HepG2 (cell line): Measurements from ENCODE around the gene MRPS35. TPM values are rescaled to one million over a fixed set of nuclear protein-coding genes. Genes with fewer than 3 reads are reported as not detected.

Source experiments
- ARNT2 ChIP-seq: sonication (generic); formaldehyde crosslinking; IDR thresholded peaks from 2 replicates; pipeline ENCODE4 v1.8.0; 2022; ENCODE audit warnings: mild to moderate bottlenecking, low read depth, missing genetic modification reagents, moderate library complexity
- HIVEP1 ChIP-seq: sonication (generic); formaldehyde crosslinking; IDR thresholded peaks from 2 replicates; pipeline ENCODE4 v1.4.0; 2020; ENCODE audit warnings: mild to moderate bottlenecking, missing genetic modification reagents
- HMG20A ChIP-seq: IDR thresholded peaks from 2 replicates; pipeline ENCODE4 v1.6.1; 2016; ENCODE audit warnings: borderline replicate concordance
- HOXA7 ChIP-seq: sonication (generic); formaldehyde crosslinking; IDR thresholded peaks from 2 replicates; pipeline ENCODE4 v1.8.1; 2022; ENCODE audit warnings: mild to moderate bottlenecking, missing genetic modification reagents, moderate library complexity
- MATR3 ChIP-seq: sonication (generic); formaldehyde crosslinking; IDR thresholded peaks from 2 replicates; pipeline ENCODE4 v1.4.0; 2020; ENCODE audit warnings: missing genetic modification reagents
- PHF5A ChIP-seq: IDR thresholded peaks from one replicate; pipeline ENCODE4 v1.6.1; 2018; ENCODE audit warnings: low read depth, missing genetic modification reagents; ENCODE audit not compliant: unreplicated experiment
- TSC22D2 ChIP-seq: sonication (generic); formaldehyde crosslinking; IDR thresholded peaks from 2 replicates; pipeline ENCODE4 v1.5.1; 2020; ENCODE audit warnings: missing genetic modification reagents, mild to moderate bottlenecking, borderline replicate concordance
- XBP1 ChIP-seq: sonication (generic); formaldehyde crosslinking; IDR thresholded peaks from 2 replicates; pipeline ENCODE4 v1.5.0; 2020; ENCODE audit warnings: missing genetic modification reagents
- YEATS2 ChIP-seq: sonication (generic); formaldehyde crosslinking; IDR thresholded peaks from 2 replicates; pipeline ENCODE4 v1.4.0; 2020; ENCODE audit warnings: missing genetic modification reagents, borderline replicate concordance
- ZIK1 ChIP-seq: sonication (generic); formaldehyde crosslinking; IDR thresholded peaks from 2 replicates; pipeline ENCODE4 v1.5.0; 2020; ENCODE audit warnings: mild to moderate bottlenecking, low read depth, missing genetic modification reagents, borderline replicate concordance
- ZNF337 ChIP-seq: sonication (generic); formaldehyde crosslinking; IDR thresholded peaks from 2 replicates; pipeline ENCODE4 v1.5.1; 2020; ENCODE audit warnings: missing genetic modification reagents, low read depth, mild to moderate bottlenecking, borderline replicate concordance
- ZNF564 ChIP-seq: sonication (generic); formaldehyde crosslinking; IDR thresholded peaks from 2 replicates; pipeline ENCODE4 v1.8.1; 2023; ENCODE audit warnings: mild to moderate bottlenecking, missing genetic modification reagents
- ZSCAN25 ChIP-seq: sonication (generic); formaldehyde crosslinking; IDR thresholded peaks from 2 replicates; pipeline ENCODE4 v1.8.0; 2022; ENCODE audit warnings: mild to moderate bottlenecking, missing genetic modification reagents
- polyA plus RNA-seq, 8 experiments: library from polyadenylated mRNA; depleted of rRNA in 3 of 8; stranded (reverse) in 7 of 8; unstranded in 1 of 8; fragments of >200 nt; fragmentation: Illumina TruSeq in 4 of 8; extraction: Trizol in 4 of 8; gene quantifications; 2 replicates each; pipeline versions ENCODE4 v1.2.1 to v1.2.3, GENCODE V29; 2011 to 2016; ENCODE audit warnings: low read depth in 4 of 8, missing spikeins in 1 of 8, mixed read lengths in 1 of 8; ENCODE audit not compliant: insufficient read depth in 1 of 8
- total RNA-seq, 5 experiments: library from RNA; depleted of rRNA; stranded (reverse); fragments of >200 nt; fragmentation: Illumina TruSeq; extraction: Trizol; gene quantifications; 2 replicates each; pipeline ENCODE4 v1.2.3, GENCODE V29; 2016; ENCODE audit warnings: low read depth in 1 of 5
- TF ChIP-seq, protein P1 (sequence below): IDR thresholded peaks from 2 replicates; pipeline ENCODE4 v1.6.1; 2016; ENCODE audit warnings: low read depth, borderline replicate concordance
- TF ChIP-seq, protein P2 (sequence below): sonication (generic); formaldehyde crosslinking; IDR thresholded peaks from 2 replicates; pipeline ENCODE4 v1.4.0; 2020; ENCODE audit warnings: missing genetic modification reagents, borderline replicate concordance
- TF ChIP-seq, protein P3 (sequence below): sonication (generic); formaldehyde crosslinking; IDR thresholded peaks from 2 replicates; pipeline ENCODE4 v1.4.0; 2020; ENCODE audit warnings: mild to moderate bottlenecking, missing genetic modification reagents, borderline replicate concordance

Gene MRPS35
- total and polyA plus RNA-seq, 2 of the 13 experiments (the other 11 are each of a cell fraction or from before 2014, with no cell fraction given), result 63.4 to 104 TPM

DNA sequence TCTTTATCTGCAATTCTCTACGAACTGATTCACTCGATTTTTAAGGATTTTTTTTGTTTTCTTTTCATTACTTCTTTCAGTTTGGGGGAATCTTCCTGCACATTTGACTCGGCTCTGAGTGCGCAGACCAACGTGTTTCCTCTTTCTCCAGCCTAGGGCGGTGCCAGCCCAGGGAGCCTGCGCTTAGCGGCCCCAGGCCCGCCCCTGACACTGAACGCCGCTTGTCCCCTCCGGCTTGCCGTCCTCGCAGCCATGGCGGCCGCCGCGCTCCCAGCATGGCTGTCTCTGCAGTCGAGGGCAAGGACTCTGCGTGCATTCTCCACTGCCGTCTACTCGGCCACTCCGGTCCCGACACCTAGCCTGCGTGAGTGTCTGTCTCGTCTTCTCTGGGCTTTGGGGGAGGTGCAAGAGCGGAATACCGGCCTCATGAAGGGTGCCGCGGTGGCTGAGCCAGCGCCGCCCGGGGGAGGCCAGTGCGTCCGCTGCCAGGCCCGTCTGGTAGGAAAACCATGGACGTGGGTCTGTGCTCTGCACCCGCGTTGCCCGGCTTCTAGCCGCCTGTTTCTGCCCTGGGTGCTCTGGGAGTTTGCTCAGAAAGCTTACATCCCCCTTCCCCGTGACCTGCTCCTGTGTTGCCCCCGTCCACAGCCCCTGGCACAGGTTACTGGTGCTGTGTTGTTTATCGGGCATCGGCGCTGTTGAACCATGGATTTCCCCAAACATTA, at the start of gene MRPS35 (continued):
- TF ChIP-seq HMG20A (peak; percentile 51; the same call in 1 of the 2 replicates), ZSCAN25 (CRISPR knock-in tag) (0 out of 2 replicates have a peak, but pooled peaks have one; percentile 61), MATR3 (CRISPR knock-in tag) (no peak), YEATS2 (CRISPR knock-in tag) (peak; percentile 87; the same call in 1 of the 2 replicates), ZIK1 (CRISPR knock-in tag) (peak; percentile 57; the same call in 1 of the 2 replicates), TSC22D2 (CRISPR knock-in tag) (peak; percentile 85), ZNF337 (CRISPR knock-in tag) (no peak), ZNF564 (CRISPR knock-in tag) (0 out of 2 replicates have a peak, but pooled peaks have one; percentile 23), HOXA7 (CRISPR knock-in tag) (peak; percentile 74; the same call in 1 of the 2 replicates), ARNT2 (CRISPR knock-in tag) (peak; percentile 86), PHF5A (CRISPR knock-in tag) (no peak), XBP1 (peak; percentile 39; the same call in 1 of the 2 replicates), HIVEP1 (peak; percentile 93)
- TF ChIP-seq, protein P1, sequence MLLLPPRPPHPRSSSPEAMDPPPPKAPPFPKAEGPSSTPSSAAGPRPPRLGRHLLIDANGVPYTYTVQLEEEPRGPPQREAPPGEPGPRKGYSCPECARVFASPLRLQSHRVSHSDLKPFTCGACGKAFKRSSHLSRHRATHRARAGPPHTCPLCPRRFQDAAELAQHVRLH, result peak; percentile 77; the same call in 1 of the 2 replicates
- TF ChIP-seq, protein P2, sequence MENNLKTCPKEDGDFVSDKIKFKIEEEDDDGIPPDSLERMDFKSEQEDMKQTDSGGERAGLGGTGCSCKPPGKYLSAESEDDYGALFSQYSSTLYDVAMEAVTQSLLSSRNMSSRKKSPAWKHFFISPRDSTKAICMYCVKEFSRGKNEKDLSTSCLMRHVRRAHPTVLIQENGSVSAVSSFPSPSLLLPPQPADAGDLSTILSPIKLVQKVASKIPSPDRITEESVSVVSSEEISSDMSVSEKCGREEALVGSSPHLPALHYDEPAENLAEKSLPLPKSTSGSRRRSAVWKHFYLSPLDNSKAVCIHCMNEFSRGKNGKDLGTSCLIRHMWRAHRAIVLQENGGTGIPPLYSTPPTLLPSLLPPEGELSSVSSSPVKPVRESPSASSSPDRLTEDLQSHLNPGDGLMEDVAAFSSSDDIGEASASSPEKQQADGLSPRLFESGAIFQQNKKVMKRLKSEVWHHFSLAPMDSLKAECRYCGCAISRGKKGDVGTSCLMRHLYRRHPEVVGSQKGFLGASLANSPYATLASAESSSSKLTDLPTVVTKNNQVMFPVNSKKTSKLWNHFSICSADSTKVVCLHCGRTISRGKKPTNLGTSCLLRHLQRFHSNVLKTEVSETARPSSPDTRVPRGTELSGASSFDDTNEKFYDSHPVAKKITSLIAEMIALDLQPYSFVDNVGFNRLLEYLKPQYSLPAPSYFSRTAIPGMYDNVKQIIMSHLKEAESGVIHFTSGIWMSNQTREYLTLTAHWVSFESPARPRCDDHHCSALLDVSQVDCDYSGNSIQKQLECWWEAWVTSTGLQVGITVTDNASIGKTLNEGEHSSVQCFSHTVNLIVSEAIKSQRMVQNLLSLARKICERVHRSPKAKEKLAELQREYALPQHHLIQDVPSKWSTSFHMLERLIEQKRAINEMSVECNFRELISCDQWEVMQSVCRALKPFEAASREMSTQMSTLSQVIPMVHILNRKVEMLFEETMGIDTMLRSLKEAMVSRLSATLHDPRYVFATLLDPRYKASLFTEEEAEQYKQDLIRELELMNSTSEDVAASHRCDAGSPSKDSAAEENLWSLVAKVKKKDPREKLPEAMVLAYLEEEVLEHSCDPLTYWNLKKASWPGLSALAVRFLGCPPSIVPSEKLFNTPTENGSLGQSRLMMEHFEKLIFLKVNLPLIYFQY (CRISPR knock-in tag), result peak; percentile 20; the same call in 1 of the 2 replicates
- TF ChIP-seq, protein P3, sequence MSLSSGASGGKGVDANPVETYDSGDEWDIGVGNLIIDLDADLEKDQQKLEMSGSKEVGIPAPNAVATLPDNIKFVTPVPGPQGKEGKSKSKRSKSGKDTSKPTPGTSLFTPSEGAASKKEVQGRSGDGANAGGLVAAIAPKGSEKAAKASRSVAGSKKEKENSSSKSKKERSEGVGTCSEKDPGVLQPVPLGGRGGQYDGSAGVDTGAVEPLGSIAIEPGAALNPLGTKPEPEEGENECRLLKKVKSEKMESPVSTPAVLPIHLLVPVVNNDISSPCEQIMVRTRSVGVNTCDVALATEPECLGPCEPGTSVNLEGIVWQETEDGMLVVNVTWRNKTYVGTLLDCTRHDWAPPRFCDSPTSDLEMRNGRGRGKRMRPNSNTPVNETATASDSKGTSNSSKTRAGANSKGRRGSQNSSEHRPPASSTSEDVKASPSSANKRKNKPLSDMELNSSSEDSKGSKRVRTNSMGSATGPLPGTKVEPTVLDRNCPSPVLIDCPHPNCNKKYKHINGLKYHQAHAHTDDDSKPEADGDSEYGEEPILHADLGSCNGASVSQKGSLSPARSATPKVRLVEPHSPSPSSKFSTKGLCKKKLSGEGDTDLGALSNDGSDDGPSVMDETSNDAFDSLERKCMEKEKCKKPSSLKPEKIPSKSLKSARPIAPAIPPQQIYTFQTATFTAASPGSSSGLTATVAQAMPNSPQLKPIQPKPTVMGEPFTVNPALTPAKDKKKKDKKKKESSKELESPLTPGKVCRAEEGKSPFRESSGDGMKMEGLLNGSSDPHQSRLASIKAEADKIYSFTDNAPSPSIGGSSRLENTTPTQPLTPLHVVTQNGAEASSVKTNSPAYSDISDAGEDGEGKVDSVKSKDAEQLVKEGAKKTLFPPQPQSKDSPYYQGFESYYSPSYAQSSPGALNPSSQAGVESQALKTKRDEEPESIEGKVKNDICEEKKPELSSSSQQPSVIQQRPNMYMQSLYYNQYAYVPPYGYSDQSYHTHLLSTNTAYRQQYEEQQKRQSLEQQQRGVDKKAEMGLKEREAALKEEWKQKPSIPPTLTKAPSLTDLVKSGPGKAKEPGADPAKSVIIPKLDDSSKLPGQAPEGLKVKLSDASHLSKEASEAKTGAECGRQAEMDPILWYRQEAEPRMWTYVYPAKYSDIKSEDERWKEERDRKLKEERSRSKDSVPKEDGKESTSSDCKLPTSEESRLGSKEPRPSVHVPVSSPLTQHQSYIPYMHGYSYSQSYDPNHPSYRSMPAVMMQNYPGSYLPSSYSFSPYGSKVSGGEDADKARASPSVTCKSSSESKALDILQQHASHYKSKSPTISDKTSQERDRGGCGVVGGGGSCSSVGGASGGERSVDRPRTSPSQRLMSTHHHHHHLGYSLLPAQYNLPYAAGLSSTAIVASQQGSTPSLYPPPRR (CRISPR knock-in tag), result peak; percentile 57
